ENCODE results near the gene SYT13. TPM values are rescaled to one million over a fixed set of nuclear protein-coding genes. Genes with fewer than 3 reads are reported as not detected.

Gene SYT13
- total RNA-seq, 1 experiment from 2014 or later = 1.4 TPM

DNA sequence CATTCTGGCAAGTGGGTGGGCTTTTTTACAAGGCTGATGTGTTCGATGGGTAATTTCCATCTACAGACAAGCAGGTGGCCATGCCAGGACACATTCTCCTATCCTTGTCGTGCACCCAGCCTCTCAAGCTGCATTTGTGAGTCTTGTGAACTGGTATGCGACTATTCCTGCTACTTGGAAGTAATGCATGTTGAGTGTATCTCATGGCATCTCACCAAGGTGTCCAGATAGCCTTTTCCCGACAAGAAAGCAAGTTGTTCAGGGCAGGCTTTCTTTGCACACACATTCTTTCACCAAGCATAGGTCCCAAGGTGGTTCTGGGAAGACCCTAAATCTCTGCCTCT lies 18.8 kb upstream of the SYT13 start:
- ChIA-PET RAD21 (ENCODE audit: low non-redundant PET in 1 of 2, low total read pairs in 2 of 2, uncharacterized antibody in 2 of 2, unreplicated experiment in 2 of 2) (no interaction called here), CTCF (no interaction called here), POLR2A (no interaction called here)
- Histone ChIP-seq H3K36me3 (ENCODE audit: control insufficient read depth in 1 of 2, insufficient read depth in 2 of 2, low read length in 2 of 2) (no peaks in the 10 kb centered on the region), H3K79me2 (ENCODE audit: insufficient read depth, low read length) (no peaks in the 10 kb centered on the region), H3K9me3 (ENCODE audit: control insufficient read depth in 1 of 2, insufficient read depth in 1 of 2, low read depth in 1 of 2, low read length in 2 of 2) (no peaks in the 10 kb centered on the region), H3K4me2 (ENCODE audit: low read length) (no peak overlapping the region), H3K9ac (ENCODE audit: low read length) (no peak overlapping the region), H3K4me1 (ENCODE audit: control insufficient read depth in 1 of 2, insufficient read depth in 2 of 2, low read length in 2 of 2) (no peaks in the 10 kb centered on the region), H3K27me3 (ENCODE audit: insufficient read depth, low read length) (no peaks in the 10 kb centered on the region), H3K9me2 (ENCODE audit: insufficient read depth) (no peaks in the 10 kb centered on the region), H3K4me3 (replicated peaks in 1 of 2; ENCODE audit: low read depth in 1 of 2, low read length in 2 of 2) (no peak overlapping the region), H3K27ac (ENCODE audit: low read depth, low read length) (no peak overlapping the region), H4K20me1 (ENCODE audit: insufficient read depth) (no peaks in the 10 kb centered on the region), H2AFZ (ENCODE audit: low read depth, low read length, poor library complexity, severe bottlenecking) (no peak overlapping the region)
- DNase-seq (ENCODE audit: low read depth, low spot score) (no peak), ATAC-seq (no peak)
- no peak for TF ChIP-seq EZH2 (IDR thresholded peaks at IDR 0.05)
- no peak for TF ChIP-seq CBX3 (IDR thresholded peaks at IDR 0.05; ENCODE audit: low read depth)
- TF ChIP-seq, protein P1, sequence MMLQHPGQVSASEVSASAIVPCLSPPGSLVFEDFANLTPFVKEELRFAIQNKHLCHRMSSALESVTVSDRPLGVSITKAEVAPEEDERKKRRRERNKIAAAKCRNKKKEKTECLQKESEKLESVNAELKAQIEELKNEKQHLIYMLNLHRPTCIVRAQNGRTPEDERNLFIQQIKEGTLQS (IDR thresholded peaks at IDR 0.05) = no peak
- TF ChIP-seq CEBPB (IDR thresholded peaks at IDR 0.05; ENCODE audit: low read depth) = no peak
- TF ChIP-seq, protein P2, sequence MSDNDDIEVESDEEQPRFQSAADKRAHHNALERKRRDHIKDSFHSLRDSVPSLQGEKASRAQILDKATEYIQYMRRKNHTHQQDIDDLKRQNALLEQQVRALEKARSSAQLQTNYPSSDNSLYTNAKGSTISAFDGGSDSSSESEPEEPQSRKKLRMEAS (IDR thresholded peaks at IDR 0.05) = no peak
- no peak for TF ChIP-seq SRF (IDR thresholded peaks at IDR 0.05; ENCODE audit: low read depth)
- no peak for TF ChIP-seq POLR2A (IDR thresholded peaks at IDR 0.05; ENCODE audit: borderline replicate concordance, extremely low read depth, insufficient read depth, insufficient read length)
- TF ChIP-seq SIN3A (IDR thresholded peaks at IDR 0.05; ENCODE audit: low read depth) = no peak
- TF ChIP-seq ELF1 (IDR thresholded peaks at IDR 0.05; ENCODE audit: borderline replicate concordance, low read depth) = no peak
- TF ChIP-seq JUND (IDR thresholded peaks at IDR 0.05) = no peak
- no peak for TF ChIP-seq RAD21 (IDR thresholded peaks at IDR 0.05; ENCODE audit: low read depth)
- no peak for TF ChIP-seq YY1 (IDR thresholded peaks at IDR 0.05; ENCODE audit: extremely low read depth, insufficient replicate concordance, low read depth, low read length)
- TF ChIP-seq ZFX (IDR thresholded peaks at IDR 0.05) = no peak
- TF ChIP-seq, protein P3, sequence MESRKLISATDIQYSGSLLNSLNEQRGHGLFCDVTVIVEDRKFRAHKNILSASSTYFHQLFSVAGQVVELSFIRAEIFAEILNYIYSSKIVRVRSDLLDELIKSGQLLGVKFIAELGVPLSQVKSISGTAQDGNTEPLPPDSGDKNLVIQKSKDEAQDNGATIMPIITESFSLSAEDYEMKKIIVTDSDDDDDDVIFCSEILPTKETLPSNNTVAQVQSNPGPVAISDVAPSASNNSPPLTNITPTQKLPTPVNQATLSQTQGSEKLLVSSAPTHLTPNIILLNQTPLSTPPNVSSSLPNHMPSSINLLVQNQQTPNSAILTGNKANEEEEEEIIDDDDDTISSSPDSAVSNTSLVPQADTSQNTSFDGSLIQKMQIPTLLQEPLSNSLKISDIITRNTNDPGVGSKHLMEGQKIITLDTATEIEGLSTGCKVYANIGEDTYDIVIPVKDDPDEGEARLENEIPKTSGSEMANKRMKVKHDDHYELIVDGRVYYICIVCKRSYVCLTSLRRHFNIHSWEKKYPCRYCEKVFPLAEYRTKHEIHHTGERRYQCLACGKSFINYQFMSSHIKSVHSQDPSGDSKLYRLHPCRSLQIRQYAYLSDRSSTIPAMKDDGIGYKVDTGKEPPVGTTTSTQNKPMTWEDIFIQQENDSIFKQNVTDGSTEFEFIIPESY (IDR thresholded peaks at IDR 0.05; ENCODE audit: extremely low read depth, insufficient replicate concordance, low read length) = no peak
- TF ChIP-seq EZH2phosphoT487 (IDR thresholded peaks at IDR 0.05; ENCODE audit: borderline replicate concordance) = no peak
- BruUV-seq (replicated peaks) = no TSS peak
- intact Hi-C loops (cut with micrococcal nuclease) = no loop called here
